ENCODE data around the gene PON1.

The PON1 gene

DNA sequence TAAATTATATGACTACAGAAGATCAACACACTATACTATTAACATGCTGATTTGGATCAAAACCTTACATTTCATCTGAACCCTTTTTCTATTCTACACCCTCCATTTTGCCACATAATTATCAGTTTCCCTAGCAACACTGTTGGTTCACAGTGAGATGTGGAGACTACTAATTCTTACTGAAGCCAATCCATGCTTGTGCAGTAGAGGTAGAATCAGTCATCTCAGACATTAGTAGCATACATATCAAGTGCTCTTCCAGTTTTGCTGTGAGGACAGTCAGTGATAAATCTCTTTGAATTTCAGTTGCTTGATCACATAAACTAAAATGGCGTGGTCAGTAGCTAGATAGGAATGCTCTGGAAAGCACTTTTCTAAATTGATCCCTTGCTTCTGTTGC, 70.3 kb downstream of the PON1 start:
- DNase-seq (ENCODE audit: low spot score): no peak

DNA sequence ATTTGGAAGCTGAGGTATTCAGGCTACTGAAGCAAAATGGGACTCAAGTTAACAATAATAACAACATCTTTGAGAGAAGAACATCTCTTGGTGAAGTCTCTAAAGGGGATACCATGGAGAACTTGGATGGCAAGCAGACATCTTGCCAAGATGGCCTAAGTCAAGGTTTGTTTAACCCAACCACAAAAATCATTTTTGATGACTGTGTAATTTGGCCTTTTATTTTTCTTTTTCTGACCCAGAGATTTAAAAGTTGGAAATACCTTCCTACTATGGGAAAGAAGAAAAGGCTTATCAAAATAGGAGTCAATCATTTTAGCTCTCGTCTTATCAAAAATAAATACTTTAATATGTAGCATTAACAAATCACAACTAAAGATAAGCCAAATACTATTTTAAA, 72.4 kb downstream of the PON1 start:
- DNase-seq (ENCODE audit: low spot score): no peak

GRCh38 chr7:95250571-95250970, 73.8 kb downstream of the PON1 start:
- no peak for DNase-seq (ENCODE audit: low spot score)
